Uterus (tissue), 2 donors: Measurements from ENCODE around the gene FAM110A.

Experiments
- CTCF ChIP-seq, 4 experiments: fragments of 200-600 bp in 2 of 4; fragments of 450-650 bp in 2 of 4; sonication (generic) in 2 of 4; IDR thresholded peaks; one replicate each; pipeline ENCODE4 v1.5.1; 2016 to 2019; ENCODE audit warnings: antibody characterized with exemption in 4 of 4, mild to moderate bottlenecking in 2 of 4, moderate library complexity in 1 of 4
- POLR2A ChIP-seq, 2 donors: fragments of 450-650 bp; IDR thresholded peaks; one replicate each; pipeline ENCODE4 v1.6.1; 2016; ENCODE audit warnings: antibody characterized with exemption in 2 of 2, mild to moderate bottlenecking in 1 of 2, moderate library complexity in 1 of 2

GRCh38 chr20:833450-834150 lies at the start of gene FAM110A:
- TF ChIP-seq POLR2A (IDR thresholded peaks at IDR 0.05) (no peak), CTCF (IDR thresholded peaks at IDR 0.05) (no peak)
